ENCODE results near the gene FERMT3.

FERMT3 gene

GRCh38 chr11:64222651-64223000 is 16.1 kb downstream of the FERMT3 start:
- DNase-seq = no peak

DNA sequence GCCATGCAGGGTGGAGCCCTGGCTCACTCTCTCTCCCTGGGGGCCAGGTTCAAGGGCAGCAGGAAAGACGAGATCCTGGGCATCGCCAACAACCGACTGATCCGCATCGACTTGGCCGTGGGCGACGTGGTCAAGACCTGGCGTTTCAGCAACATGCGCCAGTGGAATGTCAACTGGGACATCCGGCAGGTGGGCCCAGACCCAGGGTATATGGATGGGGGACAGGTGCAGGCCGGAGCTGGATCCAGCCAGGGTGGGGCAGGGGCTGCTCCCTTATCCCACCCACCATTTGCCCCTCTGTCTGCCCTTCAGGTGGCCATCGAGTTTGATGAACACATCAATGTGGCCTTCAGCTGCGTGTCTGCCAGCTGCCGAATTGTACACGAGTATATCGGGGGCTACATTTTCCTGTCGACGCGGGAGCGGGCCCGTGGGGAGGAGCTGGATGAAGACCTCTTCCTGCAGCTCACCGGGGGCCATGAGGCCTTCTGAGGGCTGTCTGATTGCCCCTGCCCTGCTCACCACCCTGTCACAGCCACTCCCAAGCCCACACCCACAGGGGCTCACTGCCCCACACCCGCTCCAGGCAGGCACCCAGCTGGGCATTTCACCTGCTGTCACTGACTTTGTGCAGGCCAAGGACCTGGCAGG is 16.6 kb downstream of the FERMT3 start:
- no peak for DNase-seq

DNA sequence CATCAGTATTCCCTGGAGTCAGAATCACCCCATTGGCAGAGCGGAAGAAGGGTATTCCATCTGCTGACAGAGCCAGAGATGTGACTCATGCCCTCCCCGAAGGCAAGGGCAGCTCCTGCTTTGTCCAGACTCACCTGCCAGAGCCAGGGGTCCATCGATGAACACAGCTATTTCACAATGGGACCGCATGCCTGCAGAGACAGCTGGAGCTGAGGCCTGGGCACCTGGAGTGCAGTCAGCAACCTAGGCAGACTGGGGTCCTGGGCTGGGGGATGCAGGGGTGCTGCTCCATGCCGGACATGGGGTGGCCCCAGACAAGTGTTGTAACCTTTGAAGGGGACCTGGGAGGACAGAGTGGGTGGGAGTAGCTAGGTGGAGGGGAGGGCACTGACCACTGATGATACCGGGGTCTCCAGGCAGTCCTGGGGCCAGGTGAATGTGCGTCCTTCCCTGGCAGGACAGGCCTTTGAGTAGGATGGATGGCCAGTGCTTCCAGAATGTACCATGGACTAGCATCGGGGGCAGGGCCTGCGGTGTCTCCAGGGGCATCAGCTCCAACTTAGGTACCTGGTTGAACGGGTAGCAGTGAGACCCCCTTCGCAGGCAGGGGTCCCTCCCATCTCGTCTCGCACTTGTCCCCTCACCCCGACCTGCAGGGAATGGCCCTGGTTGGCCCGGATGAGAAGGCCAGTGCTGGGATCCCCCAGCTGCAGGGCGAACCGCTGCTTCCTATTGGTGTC is 17.8 kb downstream of the FERMT3 start:
- DNase-seq = no peak

- no peak for DNase-seq
Measured at GRCh38 chr11:64224891-64225607, 18.5 kb downstream of the FERMT3 start.

DNA sequence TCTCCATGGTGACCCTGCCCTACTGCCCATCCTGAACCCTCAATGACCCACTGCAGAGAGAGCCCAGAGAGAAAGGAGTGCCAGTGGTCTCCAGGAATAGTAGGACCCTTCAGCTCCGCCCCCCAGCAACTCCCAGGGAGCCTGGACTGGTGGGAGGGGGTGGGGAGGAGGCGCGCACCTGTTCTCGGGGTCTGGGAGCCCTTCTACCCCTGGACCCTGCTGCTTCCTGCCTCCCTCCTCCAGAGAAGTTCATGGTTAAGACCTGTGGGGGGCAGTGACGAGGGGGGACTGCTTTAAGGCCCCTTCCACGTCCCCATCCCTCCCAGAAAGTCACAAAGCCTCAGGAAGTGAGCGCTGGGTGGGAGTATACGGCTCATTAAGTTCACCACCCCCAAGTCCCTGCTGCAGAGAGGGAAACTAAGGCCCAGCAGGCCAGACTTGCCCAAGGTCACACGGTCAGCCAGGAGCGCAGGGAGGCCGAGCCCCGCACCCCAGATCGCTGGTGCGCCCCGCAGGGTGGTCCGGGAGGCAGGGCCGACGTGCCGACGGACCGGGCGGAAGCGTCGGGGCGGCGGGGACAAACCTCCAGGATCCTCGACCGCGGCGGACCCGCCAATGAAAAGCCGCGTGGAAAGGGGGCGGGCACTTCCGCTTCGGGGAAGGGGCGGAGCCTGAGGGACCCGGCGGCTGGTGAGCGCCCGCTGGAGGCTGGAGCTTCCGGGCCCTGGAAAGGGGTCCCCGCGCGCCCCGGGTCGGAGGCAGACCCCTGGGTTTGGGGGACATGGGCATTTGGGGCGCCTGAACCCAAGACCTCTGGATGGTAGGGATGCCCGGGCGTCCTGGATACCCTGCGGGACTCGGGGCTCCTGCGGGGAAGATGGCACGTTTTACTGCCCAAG is 19.3 kb downstream of the FERMT3 start, which contains the start of the genes NUDT22 and TRPT1:
TSS of gene NUDT22 (plus strand) at position 667 of the 899 bp plus-strand sequence. CDS start 379 bp downstream, outside the sequence.
TSS of gene TRPT1 (minus strand) at position 579 of the 899 bp plus-strand sequence. CDS start at position 253, 326 bp downstream.
- DNase-seq = peak; percentile 91 to 96 (median 92)

DNA sequence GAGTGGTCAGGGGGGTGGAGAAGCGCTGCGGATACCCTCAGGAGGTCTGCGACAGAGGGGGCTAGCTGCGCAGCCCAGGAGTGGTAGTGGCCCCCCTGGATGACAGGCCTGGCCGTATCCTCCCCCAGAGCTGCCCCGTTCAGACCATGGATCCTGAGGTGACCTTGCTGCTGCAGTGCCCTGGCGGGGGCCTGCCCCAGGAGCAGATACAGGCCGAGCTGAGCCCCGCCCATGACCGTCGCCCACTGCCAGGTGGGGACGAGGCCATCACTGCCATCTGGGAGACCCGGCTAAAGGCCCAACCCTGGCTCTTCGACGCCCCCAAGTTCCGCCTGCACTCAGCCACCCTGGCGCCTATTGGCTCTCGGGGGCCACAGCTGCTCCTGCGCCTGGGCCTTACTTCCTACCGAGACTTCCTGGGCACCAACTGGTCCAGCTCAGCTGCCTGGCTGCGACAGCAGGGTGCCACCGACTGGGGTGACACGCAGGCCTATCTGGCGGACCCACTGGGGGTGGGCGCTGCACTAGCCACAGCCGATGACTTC is 20.1 kb downstream of the FERMT3 start:
- peak; percentile 65 to 78 (median 71) for DNase-seq

GRCh38 chr11:64227405-64227956 is 21.0 kb downstream of the FERMT3 start:
- DNase-seq = no peak

- no peak for DNase-seq
Measured at GRCh38 chr11:64229090-64229743, 22.7 kb downstream of the FERMT3 start.

DNA sequence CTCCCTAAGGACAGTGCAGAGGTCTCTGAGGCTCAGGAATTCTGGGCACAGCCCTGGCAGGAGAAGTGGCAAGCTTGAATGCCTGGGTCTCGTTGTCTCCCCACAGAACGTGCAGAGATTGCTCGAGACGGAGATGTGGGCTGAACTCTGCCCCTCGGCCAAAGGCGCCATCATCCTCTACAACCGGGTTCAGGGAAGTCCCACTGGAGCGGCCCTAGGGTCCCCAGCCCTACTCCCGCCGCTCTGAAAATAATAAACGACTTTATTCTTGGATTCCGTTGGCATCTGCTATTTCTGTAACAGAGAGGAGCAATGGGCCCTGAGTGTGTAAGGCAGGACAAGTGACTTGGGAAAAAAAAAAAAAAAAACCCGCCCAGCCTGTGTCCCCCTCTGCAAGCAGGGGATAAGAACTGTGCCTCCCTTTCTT is 23.2 kb downstream of the FERMT3 start:
- DNase-seq = no peak

DNA sequence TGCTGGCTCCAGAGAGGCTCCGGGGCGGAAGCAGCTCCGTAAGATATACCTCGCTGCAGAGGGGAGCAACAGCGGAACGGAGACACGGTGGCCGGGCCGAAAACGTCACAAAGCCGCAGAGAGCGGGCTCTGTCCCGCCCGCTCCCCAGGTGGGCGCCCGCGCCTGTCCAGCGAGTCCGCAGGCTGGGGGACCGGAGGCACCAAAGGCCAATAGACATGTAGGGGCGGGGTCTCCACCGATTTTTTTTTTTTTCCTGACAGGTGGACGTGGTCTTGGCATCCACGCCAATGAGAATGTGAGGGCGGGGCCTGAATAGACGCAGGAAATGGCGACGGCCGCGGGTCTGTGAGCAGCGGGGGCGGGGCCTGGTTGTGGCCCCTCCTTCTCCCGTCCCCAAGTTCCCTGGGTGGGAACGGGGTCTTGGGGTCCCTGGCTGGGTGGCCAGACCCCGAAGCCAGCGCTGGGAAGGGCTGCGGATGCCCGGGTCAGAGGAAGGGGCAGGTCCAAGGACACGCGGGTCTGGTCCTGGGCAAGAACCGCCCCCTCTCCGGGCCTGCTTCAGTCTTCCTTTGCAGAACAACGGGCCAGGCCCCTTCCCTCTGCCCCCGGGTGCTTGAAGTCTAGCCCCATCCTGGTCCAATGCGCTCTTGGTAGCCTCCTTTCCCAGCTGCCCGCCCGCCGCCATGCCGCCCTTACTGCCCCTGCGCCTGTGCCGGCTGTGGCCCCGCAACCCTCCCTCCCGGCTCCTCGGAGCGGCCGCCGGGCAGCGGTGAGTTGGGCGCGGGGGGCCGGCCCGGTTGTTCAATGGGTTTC is 23.9 kb downstream of the FERMT3 start, which contains the start of gene DNAJC4:
TSS of gene DNAJC4 (plus strand) at position 378 of the 814 bp plus-strand sequence. CDS start at position 685, 307 bp downstream.
- peak; percentile 77 to 90 (median 81) for DNase-seq

DNA sequence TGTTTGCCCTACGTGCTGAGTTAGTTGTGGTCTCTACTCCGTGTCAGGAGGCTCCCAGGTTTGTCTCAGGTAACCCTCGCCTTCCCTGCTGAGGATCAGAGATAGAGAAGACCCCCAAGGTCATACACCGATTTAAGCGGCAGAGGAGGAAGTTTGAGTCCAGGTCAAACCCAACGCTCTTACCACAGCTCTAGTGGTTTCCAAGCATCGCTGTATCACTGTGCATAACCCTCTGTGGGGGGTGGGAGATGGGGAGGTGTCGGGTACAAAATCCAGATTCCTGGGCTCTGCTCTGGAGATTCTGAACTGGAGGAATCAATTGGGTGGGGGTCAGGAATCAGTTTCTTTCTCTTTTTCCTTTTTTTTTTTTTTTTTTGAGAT is 24.5 kb downstream of the FERMT3 start:
- no peak for DNase-seq

DNA sequence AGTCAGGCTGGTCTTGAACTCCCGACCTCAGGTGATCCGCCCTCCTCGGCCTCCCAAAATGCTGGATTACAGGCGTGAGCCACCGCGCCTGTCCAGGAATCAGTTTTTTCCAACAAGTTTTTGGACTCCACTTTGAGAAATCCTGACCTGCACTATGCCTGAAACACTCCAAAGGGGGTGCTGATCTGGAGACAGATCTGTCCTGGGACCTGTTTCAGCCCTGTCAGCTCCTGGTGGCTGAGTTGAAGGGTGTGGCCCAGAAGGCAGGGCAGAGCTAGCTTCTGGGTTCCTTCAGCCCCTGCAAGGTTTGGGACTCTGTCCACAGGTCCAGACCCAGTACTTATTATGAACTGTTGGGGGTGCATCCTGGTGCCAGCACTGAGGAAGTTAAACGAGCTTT is 25.0 kb downstream of the FERMT3 start:
- DNase-seq = no peak

- DNase-seq = no peak
Measured at GRCh38 chr11:64232182-64232966, 25.9 kb downstream of the FERMT3 start.

DNA sequence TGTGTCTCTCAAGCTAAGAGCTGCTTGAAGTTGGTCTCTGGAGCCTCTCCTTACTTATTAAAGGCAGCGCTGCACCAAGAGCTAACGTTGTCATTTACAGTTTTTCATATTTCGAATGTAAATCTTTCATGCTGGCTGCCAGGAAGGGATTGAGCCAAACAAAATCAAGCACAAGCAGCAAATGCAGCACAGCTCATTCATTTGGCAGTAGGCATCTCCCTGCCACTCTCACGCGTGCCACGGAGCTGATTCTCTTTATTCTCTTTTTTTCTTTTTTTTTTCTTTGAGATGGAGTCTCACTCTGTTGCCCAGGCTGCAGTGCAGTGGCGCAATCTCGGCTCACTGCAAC is 26.4 kb downstream of the FERMT3 start:
- no peak for DNase-seq

DNA sequence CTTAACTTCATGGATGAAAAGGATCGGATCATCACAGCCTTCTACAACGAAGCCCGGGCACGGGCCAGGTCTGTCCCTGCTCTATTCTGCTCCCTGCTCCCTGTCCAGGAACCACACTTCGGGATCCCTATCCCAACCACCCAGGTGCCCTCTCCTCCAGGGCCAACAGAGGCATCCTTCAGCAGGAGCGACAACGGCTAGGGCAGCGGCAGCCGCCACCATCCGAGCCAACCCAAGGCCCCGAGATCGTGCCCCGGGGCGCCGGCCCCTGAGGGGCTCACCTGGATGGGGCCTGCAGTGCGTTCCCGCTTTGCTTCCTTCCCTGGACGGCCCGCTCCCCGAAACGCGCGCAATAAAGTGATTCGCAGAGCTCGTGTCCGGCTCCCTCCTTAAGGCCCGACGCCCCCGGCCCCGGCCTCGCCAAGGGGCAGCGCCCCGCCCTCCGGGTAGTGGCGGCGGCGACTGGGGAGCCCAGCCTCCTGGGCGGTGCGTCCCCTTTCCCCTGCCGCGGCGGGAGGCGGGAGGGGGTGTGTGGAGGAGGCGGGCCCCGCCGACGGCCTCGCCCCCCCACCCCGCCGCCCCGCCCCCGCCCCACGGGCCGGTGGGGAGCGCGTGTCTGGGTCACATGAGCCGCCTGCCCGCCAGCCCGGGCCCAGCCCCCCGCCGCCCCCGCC is 27.5 kb downstream of the FERMT3 start, which contains the start of gene VEGFB:
TSS of gene VEGFB (plus strand) at position 672 of the 674 bp plus-strand sequence. CDS start 250 bp downstream, outside the sequence.
- peak; percentile 54 to 83 (median 62) for DNase-seq

DNA sequence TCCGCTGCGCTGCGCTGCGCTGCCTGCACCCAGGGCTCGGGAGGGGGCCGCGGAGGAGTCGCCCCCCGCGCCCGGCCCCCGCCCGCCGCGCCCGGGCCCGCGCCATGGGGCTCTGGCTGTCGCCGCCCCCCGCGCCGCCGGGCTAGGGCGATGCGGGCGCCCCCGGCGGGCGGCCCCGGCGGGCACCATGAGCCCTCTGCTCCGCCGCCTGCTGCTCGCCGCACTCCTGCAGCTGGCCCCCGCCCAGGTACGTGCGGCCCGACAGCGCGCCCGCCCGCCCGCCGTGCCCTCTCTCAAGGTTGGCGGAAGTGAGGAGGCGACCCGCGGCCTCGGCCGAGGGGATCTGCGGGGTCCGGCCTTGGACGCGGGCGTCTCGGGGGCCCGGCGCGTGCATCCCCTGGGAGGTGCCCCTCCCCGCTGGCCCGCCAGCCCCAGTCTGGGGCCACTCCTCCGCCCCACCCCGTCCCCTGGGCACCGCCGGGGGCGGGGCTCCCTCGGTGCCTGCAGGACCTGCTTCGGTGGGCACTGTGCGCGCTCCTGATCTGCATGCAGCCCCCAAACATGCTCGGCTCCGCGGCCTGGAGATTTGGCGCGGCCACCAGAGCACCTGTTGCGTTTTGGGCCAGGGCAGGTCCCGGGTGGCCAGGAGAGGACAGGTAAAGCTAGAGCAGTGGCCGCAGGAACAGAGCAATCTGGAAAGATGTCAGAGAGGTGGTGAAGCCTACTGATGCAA is 28.3 kb downstream of the FERMT3 start:
- DNase-seq = peak in 2 of 3 donors; percentile 39 to 74

DNA sequence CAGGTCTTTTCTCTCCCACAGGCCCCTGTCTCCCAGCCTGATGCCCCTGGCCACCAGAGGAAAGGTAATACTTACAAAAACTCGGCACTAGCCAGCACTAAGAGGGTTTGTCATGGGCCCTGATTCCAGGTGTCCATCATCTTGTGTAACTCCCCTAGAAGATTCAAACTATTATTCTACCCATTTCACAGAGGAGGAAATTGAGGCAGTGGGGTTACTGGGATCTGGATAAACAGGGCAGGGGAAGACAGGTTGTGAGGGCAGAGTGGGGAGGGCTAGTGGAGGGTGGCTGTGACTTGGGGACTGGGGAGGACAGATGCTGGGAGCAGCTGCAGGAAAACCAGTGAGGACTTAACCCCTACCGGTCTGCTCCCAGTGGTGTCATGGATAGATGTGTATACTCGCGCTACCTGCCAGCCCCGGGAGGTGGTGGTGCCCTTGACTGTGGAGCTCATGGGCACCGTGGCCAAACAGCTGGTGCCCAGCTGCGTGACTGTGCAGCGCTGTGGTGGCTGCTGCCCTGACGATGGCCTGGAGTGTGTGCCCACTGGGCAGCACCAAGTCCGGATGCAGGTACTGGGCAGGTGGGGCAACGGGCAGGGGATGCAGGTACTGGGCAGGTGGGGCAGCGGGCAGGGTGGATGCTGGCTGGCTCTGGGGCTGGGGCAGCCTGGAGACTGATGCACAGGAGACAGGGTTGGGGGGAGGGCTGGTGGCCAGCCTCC is 29.1 kb downstream of the FERMT3 start:
- DNase-seq = no peak
